HUES64 (cell line): ENCODE results near the gene ST8SIA6.

Source experiments
- H3K27ac ChIP-seq: 2 replicates; pipeline ENCODE4 v1.7.0; 2013; ENCODE audit warnings: low read depth, low read length, inconsistent platforms
- H3K27me3 ChIP-seq: 2 replicates; pipeline ENCODE4 v1.6.1; 2013; ENCODE audit warnings: mild to moderate bottlenecking, low read length; ENCODE audit not compliant: insufficient read depth
- H3K36me3 ChIP-seq: 2 replicates; pipeline ENCODE4 v1.6.1; 2013; ENCODE audit warnings: mild to moderate bottlenecking, low read length; ENCODE audit not compliant: insufficient read depth
- H3K4me1 ChIP-seq: 2 replicates; pipeline ENCODE4 v1.6.1; 2013; ENCODE audit warnings: mild to moderate bottlenecking, low read length, moderate library complexity; ENCODE audit not compliant: insufficient read depth
- H3K4me3 ChIP-seq: 2 replicates; pipeline ENCODE4 v1.5.1; 2013; ENCODE audit warnings: mild to moderate bottlenecking, low read length, moderate library complexity
- H3K9ac ChIP-seq: 2 replicates; pipeline ENCODE4 v1.6.1; 2013; ENCODE audit warnings: mild to moderate bottlenecking, low read depth, low read length
- H3K9me3 ChIP-seq: 2 replicates; pipeline ENCODE4 v1.6.1; 2013; ENCODE audit warnings: low read depth, low read length; ENCODE audit not compliant: insufficient read depth
- WGBS: fragments of 150-250, 120-280 bp; methylation state at CpG from one replicate; pipeline ENCODE4 v1.1.7; 2013; ENCODE audit warnings: missing lambda C conversion rate; 5-methylcytosine and 5-hydroxymethylcytosine counted together

The ST8SIA6 gene

GRCh38 chr10:17475661-17476060 is 21.3 kb upstream of the ST8SIA6 start:
- no peak overlapping the region for H3K9ac ChIP-seq
- no peak overlapping the region for H3K4me3 ChIP-seq
- no peaks in the 10 kb centered on the region for H3K36me3 ChIP-seq
- no peaks in the 10 kb centered on the region for H3K27me3 ChIP-seq
- H3K4me1 ChIP-seq = no peaks in the 10 kb centered on the region
- H3K27ac ChIP-seq = no peak overlapping the region
- no peaks in the 10 kb centered on the region for H3K9me3 ChIP-seq
- 89% methylated on average over 3 of the region's 3 CpGs for WGBS

- no peak overlapping the region for H3K27ac ChIP-seq
- no peaks in the 10 kb centered on the region for H3K4me1 ChIP-seq
- H3K9ac ChIP-seq = no peak overlapping the region
- H3K4me3 ChIP-seq = no peak overlapping the region
- 77% methylated on average over 5 of the region's 5 CpGs for WGBS
- H3K36me3 ChIP-seq = no peaks in the 10 kb centered on the region
- peaks cover 5% of the 10 kb centered on the region; the same call in 1 of the 2 replicates for H3K9me3 ChIP-seq
- no peaks in the 10 kb centered on the region for H3K27me3 ChIP-seq
Measured at GRCh38 chr10:17474595-17475323, 20.4 kb upstream of the ST8SIA6 start.

GRCh38 chr10:17473228-17473950 is 19.0 kb upstream of the ST8SIA6 start:
- Histone ChIP-seq H3K4me3 (no peak overlapping the region), H3K9me3 (peaks cover 5% of the 10 kb centered on the region; the same call in 1 of the 2 replicates), H3K9ac (no peak overlapping the region), H3K4me1 (no peaks in the 10 kb centered on the region), H3K27ac (no peak overlapping the region), H3K36me3 (no peaks in the 10 kb centered on the region), H3K27me3 (no peaks in the 10 kb centered on the region)
- 87% methylated on average over 11 of the region's 11 CpGs for WGBS

GRCh38 chr10:17472481-17473227 is 18.3 kb upstream of the ST8SIA6 start:
- H3K9me3 ChIP-seq = peaks cover 5% of the 10 kb centered on the region; the same call in 1 of the 2 replicates
- H3K27me3 ChIP-seq = no peaks in the 10 kb centered on the region
- H3K36me3 ChIP-seq = no peaks in the 10 kb centered on the region
- no peak overlapping the region for H3K27ac ChIP-seq
- no peaks in the 10 kb centered on the region for H3K4me1 ChIP-seq
- H3K4me3 ChIP-seq = no peak overlapping the region
- H3K9ac ChIP-seq = no peak overlapping the region
- 75% methylated on average over 3 of the region's 3 CpGs for WGBS

- H3K9ac ChIP-seq = no peak overlapping the region
- 94% methylated on average over 5 of the region's 5 CpGs for WGBS
- no peaks in the 10 kb centered on the region for H3K36me3 ChIP-seq
- no peaks in the 10 kb centered on the region for H3K27me3 ChIP-seq
- H3K9me3 ChIP-seq = peaks cover 5% of the 10 kb centered on the region; the same call in 1 of the 2 replicates
- H3K4me1 ChIP-seq = no peaks in the 10 kb centered on the region
- no peak overlapping the region for H3K4me3 ChIP-seq
- no peak overlapping the region for H3K27ac ChIP-seq
Measured at GRCh38 chr10:17470246-17470645, 15.9 kb upstream of the ST8SIA6 start.

- no peak overlapping the region for H3K4me3 ChIP-seq
- H3K36me3 ChIP-seq = no peaks in the 10 kb centered on the region
- no peaks in the 10 kb centered on the region for H3K4me1 ChIP-seq
- peaks cover 16% of the 10 kb centered on the region for H3K9me3 ChIP-seq
- H3K9ac ChIP-seq = no peak overlapping the region
- no peak overlapping the region for H3K27ac ChIP-seq
- H3K27me3 ChIP-seq = no peaks in the 10 kb centered on the region
- 74% methylated on average over 4 of the region's 5 CpGs for WGBS
Measured at GRCh38 chr10:17465328-17466125, 11.1 kb upstream of the ST8SIA6 start.

- Histone ChIP-seq H3K4me1 (no peaks in the 10 kb centered on the region), H3K4me3 (no peak overlapping the region), H3K36me3 (no peaks in the 10 kb centered on the region), H3K9ac (no peak overlapping the region), H3K9me3 (peaks cover 11% of the 10 kb centered on the region), H3K27me3 (no peaks in the 10 kb centered on the region), H3K27ac (no peak overlapping the region)
- 91% methylated on average over 5 of the region's 5 CpGs for WGBS
Measured at GRCh38 chr10:17464545-17464944, 10.2 kb upstream of the ST8SIA6 start.

- no peak overlapping the region for H3K4me3 ChIP-seq
- H3K9ac ChIP-seq = no peak overlapping the region
- no peak overlapping the region for H3K27ac ChIP-seq
- no peaks in the 10 kb centered on the region for H3K36me3 ChIP-seq
- peaks cover 12% of the 10 kb centered on the region for H3K4me1 ChIP-seq
- H3K9me3 ChIP-seq = peaks cover 12% of the 10 kb centered on the region
- peaks cover 7% of the 10 kb centered on the region for H3K27me3 ChIP-seq
Measured at GRCh38 chr10:17460756-17461155, 6.4 kb upstream of the ST8SIA6 start.

- H3K4me3 ChIP-seq = no peak overlapping the region
- H3K27ac ChIP-seq = no peak overlapping the region
- no peak overlapping the region for H3K9ac ChIP-seq
- peaks cover 40% of the 10 kb centered on the region for H3K27me3 ChIP-seq
- H3K9me3 ChIP-seq = 0 out of 2 replicates have a peak, but pooled peaks cover 7% of the 10 kb centered on the region
- no peaks in the 10 kb centered on the region for H3K36me3 ChIP-seq
- WGBS = 68% methylated on average over 2 of the region's 2 CpGs
- peaks cover 26% of the 10 kb centered on the region for H3K4me1 ChIP-seq
Measured at GRCh38 chr10:17457083-17457482, 2.7 kb upstream of the ST8SIA6 start.

GRCh38 chr10:17456032-17456548 is 1.7 kb upstream of the ST8SIA6 start:
- peaks cover 30% of the 10 kb centered on the region for H3K4me1 ChIP-seq
- H3K4me3 ChIP-seq = no peak overlapping the region
- no peak overlapping the region for H3K27ac ChIP-seq
- 0 out of 2 replicates have a peak, but pooled peaks cover 7% of the 10 kb centered on the region for H3K9me3 ChIP-seq
- WGBS = 100% methylated on average over 2 of the region's 2 CpGs
- H3K27me3 ChIP-seq = peaks cover 45% of the 10 kb centered on the region
- H3K36me3 ChIP-seq = no peaks in the 10 kb centered on the region
- no peak overlapping the region for H3K9ac ChIP-seq
